Spinal cord (tissue), 10 donors: Measurements from ENCODE around the gene RGS8. TPM values are rescaled to one million over a fixed set of nuclear protein-coding genes. Genes with fewer than 3 reads are reported as not detected.
A peak's percentile ranks its signal among the peaks of the same experiment; 100 is the strongest.

Experiments used
- DNase-seq, 6 donors: peaks; one replicate each; pipeline versions ENCODE4 v3.0.0 to v3.0.0-alpha.2; 2013 to 2015; ENCODE audit warnings: low spot score in 6 of 6, low read depth in 4 of 6
- H3K27ac ChIP-seq: one replicate; pipeline ENCODE4 v1.5.1; 2013; ENCODE audit warnings: low read depth, low read length, control low read depth
- H3K27me3 ChIP-seq: one replicate; pipeline ENCODE4 v1.6.1; 2013; ENCODE audit warnings: low read length; ENCODE audit not compliant: control insufficient read depth, insufficient read depth
- H3K36me3 ChIP-seq: one replicate; pipeline ENCODE4 v1.6.1; 2013; ENCODE audit warnings: low read length; ENCODE audit not compliant: control insufficient read depth, insufficient read depth
- H3K4me1 ChIP-seq: one replicate; pipeline ENCODE4 v1.6.1; 2013; ENCODE audit warnings: low read length; ENCODE audit not compliant: control insufficient read depth, insufficient read depth
- H3K4me3 ChIP-seq: one replicate; pipeline ENCODE4 v1.5.1; 2013; ENCODE audit warnings: low read depth, low read length, control low read depth
- H3K9me3 ChIP-seq: one replicate; pipeline ENCODE4 v1.6.1; 2013; ENCODE audit warnings: low read length; ENCODE audit not compliant: control insufficient read depth, insufficient read depth
- WGBS: methylation state at CpG from one replicate; pipeline ENCODE4 v1.1.5; 2013; ENCODE audit warnings: missing lambda C conversion rate; ENCODE audit not compliant: insufficient coverage; 5-methylcytosine and 5-hydroxymethylcytosine counted together
- polyA plus RNA-seq, 2 donors: library from polyadenylated mRNA; unstranded; fragments of 120-200 nt; gene quantifications; one replicate each; pipeline ENCODE4 v1.2.1, GENCODE V29; 2013; ENCODE audit not compliant: insufficient read length in 2 of 2
- total RNA-seq, 2 donors: library from RNA; depleted of rRNA in 1 of 2; stranded (reverse); fragments of 120-200 nt in 1 of 2; fragments of >200 nt in 1 of 2; gene quantifications; one replicate each; pipeline versions ENCODE4 v1.2.3 to v1.2.4, GENCODE V29; 2013 to 2014
- donor health status: healthy.

RGS8 gene
- total and polyA plus RNA-seq, 4 donors = 6.8 to 9.4 (median 8.2) TPM

DNA sequence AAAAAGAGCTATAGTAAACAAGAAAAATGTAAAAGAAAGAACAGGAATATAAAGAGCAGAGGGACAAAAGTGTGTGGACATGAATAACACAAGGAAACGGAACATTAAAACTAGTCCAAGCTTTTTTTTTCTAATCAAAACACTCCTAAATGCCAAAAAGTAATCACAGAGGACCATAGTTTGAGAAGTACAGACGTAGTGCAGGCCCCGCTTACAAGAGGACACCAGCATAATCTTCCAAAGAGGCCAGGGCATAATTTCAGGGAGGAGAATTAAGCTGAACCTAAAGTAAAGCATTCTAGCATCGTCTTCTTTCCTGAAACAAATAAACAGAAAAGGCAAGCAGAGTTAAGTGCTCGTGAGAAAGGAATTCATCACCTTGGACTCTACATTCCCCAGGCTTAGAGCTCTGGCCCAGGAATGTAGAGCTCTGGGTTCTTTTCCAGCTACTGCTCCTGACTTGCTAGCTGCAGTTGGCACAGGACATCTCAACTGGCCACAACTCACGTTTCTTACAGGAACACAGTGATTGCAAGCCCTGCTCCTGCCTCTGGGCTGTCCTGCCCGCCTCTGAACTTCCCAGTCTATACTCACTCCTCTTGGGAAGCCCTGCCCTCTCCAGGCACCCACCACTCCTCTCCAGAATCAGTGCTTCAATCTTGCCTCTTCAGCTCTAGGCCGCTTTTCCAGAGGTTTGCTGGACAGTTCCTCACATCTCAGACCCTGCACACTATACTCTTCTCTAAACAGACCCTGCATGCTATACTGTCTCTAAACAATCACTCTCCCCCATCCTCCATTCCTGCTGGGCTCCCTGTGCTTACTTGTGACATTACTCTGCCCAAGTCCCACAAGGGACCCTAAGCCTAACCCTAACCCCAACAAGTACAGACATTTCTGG lies 9.8 kb downstream of the RGS8 start:
- peaks cover 25% of the 10 kb centered on the region for H3K4me1 ChIP-seq
- no peaks in the 10 kb centered on the region for H3K27me3 ChIP-seq

GRCh38 chr1:182672487-182672836 lies 11.9 kb downstream of the RGS8 start:
- Histone ChIP-seq H3K36me3 (no peaks in the 10 kb centered on the region), H3K4me3 (no peak overlapping the region), H3K27ac (no peak overlapping the region), H3K4me1 (peaks cover 34% of the 10 kb centered on the region), H3K27me3 (no peaks in the 10 kb centered on the region), H3K9me3 (no peaks in the 10 kb centered on the region)
- no peak for DNase-seq
- whole genome bisulfite sequencing = 71% methylated on average over 1 of the region's 1 CpG

More for the DNA sequence above, 9.8 kb downstream of the RGS8 start:
- 62% methylated on average over 5 of the region's 8 CpGs for WGBS
- Histone ChIP-seq H3K9me3 (no peaks in the 10 kb centered on the region), H3K4me3 (no peak overlapping the region), H3K36me3 (no peaks in the 10 kb centered on the region), H3K27ac (no peak overlapping the region)
- no peak for DNase-seq

GRCh38 chr1:182671750-182672486 lies 12.5 kb downstream of the RGS8 start:
- peak in 2 of 6 donors; percentile 66 to 79 for DNase-seq
- H3K4me3 ChIP-seq = no peak overlapping the region
- H3K36me3 ChIP-seq = no peaks in the 10 kb centered on the region
- H3K27me3 ChIP-seq = no peaks in the 10 kb centered on the region
- peaks cover 34% of the 10 kb centered on the region for H3K4me1 ChIP-seq
- WGBS = 26% methylated on average over 11 of the region's 12 CpGs
- no peak overlapping the region for H3K27ac ChIP-seq
- no peaks in the 10 kb centered on the region for H3K9me3 ChIP-seq

DNA sequence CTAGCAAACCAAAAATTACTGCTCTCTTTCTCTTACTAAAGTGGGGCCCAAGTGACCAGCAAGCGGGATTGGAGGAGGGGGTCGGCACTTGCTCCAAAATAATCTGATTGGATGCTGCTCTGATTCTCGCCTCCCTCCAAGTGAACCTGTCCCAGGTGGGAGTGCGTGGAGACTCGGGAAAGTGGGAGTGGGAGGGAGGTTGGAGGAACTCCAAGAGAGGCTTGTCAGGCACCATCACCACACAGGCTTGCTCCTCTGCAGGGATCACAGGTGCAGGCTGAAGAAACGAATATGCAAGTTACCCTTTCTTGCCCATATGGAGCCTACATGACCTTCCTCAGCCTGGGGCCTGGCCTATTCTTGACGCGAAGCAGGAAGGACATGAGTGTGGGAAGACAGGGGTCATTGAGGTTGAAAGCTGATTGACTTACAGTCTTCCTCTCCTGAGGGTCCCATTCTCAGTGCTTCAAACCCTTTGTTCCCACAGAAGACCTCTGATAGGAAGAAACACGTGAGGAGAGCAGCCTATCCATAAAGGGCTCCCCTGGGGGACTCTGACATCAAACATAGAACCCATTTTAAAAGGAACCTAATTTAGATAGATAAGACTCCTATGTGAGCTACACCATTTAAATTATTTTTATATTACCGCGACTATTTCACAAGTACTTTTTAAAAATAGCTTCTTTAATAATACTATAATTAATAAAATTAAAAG lies 14.2 kb downstream of the RGS8 start:
- H3K4me1 ChIP-seq = peaks cover 34% of the 10 kb centered on the region
- H3K27ac ChIP-seq = no peak overlapping the region
- 100% methylated on average over 4 of the region's 11 CpGs for WGBS
- no peaks in the 10 kb centered on the region for H3K36me3 ChIP-seq
- DNase-seq = no peak
- no peaks in the 10 kb centered on the region for H3K9me3 ChIP-seq
- H3K27me3 ChIP-seq = no peaks in the 10 kb centered on the region
- H3K4me3 ChIP-seq = no peak overlapping the region

GRCh38 chr1:182669266-182669665 lies 15.1 kb downstream of the RGS8 start:
- H3K4me1 ChIP-seq = peaks cover 34% of the 10 kb centered on the region
- H3K4me3 ChIP-seq = no peak overlapping the region
- 90% methylated on average over 4 of the region's 4 CpGs for WGBS
- no peaks in the 10 kb centered on the region for H3K36me3 ChIP-seq
- H3K9me3 ChIP-seq = no peaks in the 10 kb centered on the region
- H3K27me3 ChIP-seq = no peaks in the 10 kb centered on the region
- no peak overlapping the region for H3K27ac ChIP-seq
- no peak for DNase-seq

- H3K4me3 ChIP-seq = no peak overlapping the region
- no peak overlapping the region for H3K27ac ChIP-seq
- no peaks in the 10 kb centered on the region for H3K9me3 ChIP-seq
- peaks cover 31% of the 10 kb centered on the region for H3K4me1 ChIP-seq
- no peaks in the 10 kb centered on the region for H3K27me3 ChIP-seq
- WGBS = 62% methylated on average over 11 of the region's 11 CpGs
- DNase-seq = peak in 1 of 6 donors; percentile 63
- no peaks in the 10 kb centered on the region for H3K36me3 ChIP-seq
Measured at GRCh38 chr1:182668521-182669054, 15.8 kb downstream of the RGS8 start.

GRCh38 chr1:182667848-182668505 lies 16.4 kb downstream of the RGS8 start:
- Histone ChIP-seq H3K4me1 (peaks cover 31% of the 10 kb centered on the region), H3K27me3 (no peaks in the 10 kb centered on the region), H3K36me3 (no peaks in the 10 kb centered on the region), H3K4me3 (no peak overlapping the region), H3K9me3 (no peaks in the 10 kb centered on the region), H3K27ac (no peak overlapping the region)
- DNase-seq = no peak
- WGBS = 100% methylated on average over 1 of the region's 7 CpGs

DNA sequence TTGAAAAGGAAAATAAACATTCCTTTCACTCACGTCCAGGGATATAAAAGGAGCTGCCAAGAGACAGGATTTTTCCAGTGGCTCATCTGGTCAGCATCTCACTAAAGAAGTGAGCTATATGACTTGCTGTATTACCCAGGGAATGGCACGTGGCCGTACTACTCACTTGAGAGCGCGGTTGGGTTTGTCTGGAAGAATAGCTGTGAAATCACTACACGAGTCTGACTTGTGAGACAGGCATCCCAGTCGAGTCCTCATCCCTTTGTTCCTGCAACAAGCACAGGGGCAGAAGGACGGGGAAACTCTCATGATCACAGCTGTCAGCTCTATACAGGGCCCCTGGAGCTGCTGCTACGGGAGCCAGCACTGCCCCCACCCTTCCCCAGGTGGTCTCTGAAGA lies 17.7 kb downstream of the RGS8 start:
- DNase-seq = peak in 1 of 6 donors; percentile 44
- Histone ChIP-seq H3K27me3 (no peaks in the 10 kb centered on the region), H3K27ac (no peak overlapping the region), H3K9me3 (no peaks in the 10 kb centered on the region), H3K4me3 (no peak overlapping the region), H3K36me3 (no peaks in the 10 kb centered on the region), H3K4me1 (peaks cover 23% of the 10 kb centered on the region)
- WGBS = 29% methylated on average over 8 of the region's 9 CpGs

GRCh38 chr1:182664296-182664695 lies 20.1 kb downstream of the RGS8 start:
- H3K36me3 ChIP-seq = no peaks in the 10 kb centered on the region
- H3K27ac ChIP-seq = no peak overlapping the region
- no peak overlapping the region for H3K4me3 ChIP-seq
- no peaks in the 10 kb centered on the region for H3K9me3 ChIP-seq
- peaks cover 6% of the 10 kb centered on the region for H3K4me1 ChIP-seq
- WGBS = no CpG with 5 or more reads among the region's 3 CpGs
- no peaks in the 10 kb centered on the region for H3K27me3 ChIP-seq
- DNase-seq = no peak
